Right lobe of liver (tissue), 6 donors: Measurements from ENCODE around the gene FREM3. TPM values are rescaled to one million over a fixed set of nuclear protein-coding genes. Genes with fewer than 3 reads are reported as not detected.
A peak's percentile ranks its signal among the peaks of the same experiment; 100 is the strongest.

Experiments
- ATAC-seq, 4 donors: fragments of 200-7000 bp; cut with Tn5 transposase; one replicate each; pipeline ENCODE4 v1.9.1; 2020; ENCODE audit warnings: mild to moderate bottlenecking in 4 of 4, moderate library complexity in 4 of 4
- DNase-seq, 3 donors: peaks; one replicate each; pipeline ENCODE4 v3.0.0-alpha.2; 2020
- H3K27ac ChIP-seq, 3 donors: fragments of 200-600 bp; one replicate each; pipeline ENCODE4 v1.8.0; 2022
- H3K27me3 ChIP-seq, 2 donors: fragments of 200-600 bp; one replicate each; pipeline ENCODE4 v1.8.0; 2022
- H3K36me3 ChIP-seq, 4 donors: fragments of 200-600 bp; sonication (generic) in 1 of 4; one replicate each; pipeline versions ENCODE4 v1.5.1 to v1.8.0; 2017 to 2022; ENCODE audit warnings: control low read depth in 1 of 4
- H3K4me1 ChIP-seq, 4 donors: fragments of 200-600 bp; sonication (generic) in 1 of 4; one replicate each; pipeline versions ENCODE4 v1.5.1 to v1.8.0; 2017 to 2022; ENCODE audit warnings: control low read depth in 1 of 4
- H3K4me3 ChIP-seq, 3 donors: fragments of 200-600 bp; one replicate each; pipeline ENCODE4 v1.8.0; 2022
- H3K9me3 ChIP-seq, 4 donors: fragments of 200-600 bp; sonication (generic) in 1 of 4; one replicate each; pipeline versions ENCODE4 v1.5.1 to v1.8.0; 2017 to 2022; ENCODE audit warnings: control low read depth in 1 of 4
- POLR2A ChIP-seq: fragments of 450-650 bp; IDR thresholded peaks from one replicate; pipeline ENCODE4 v1.6.1; 2017; ENCODE audit warnings: antibody characterized with exemption, mild to moderate bottlenecking
- WGBS: methylation state at CpG from one replicate; pipeline ENCODE4 v1.1.6; 2018; ENCODE audit warnings: low coverage, low lambda C conversion rate; ENCODE audit not compliant: insufficient coverage; ENCODE audit errors: missing lambda C conversion rate; 5-methylcytosine and 5-hydroxymethylcytosine counted together
- intact Hi-C, 2 donors: fragments of 100-400 bp; cut with DNase I; formaldehyde crosslinking; loops; one replicate each; pipeline versions ENCODE4 v1.11.2 to v1.14.1; 2022
- total RNA-seq, 6 experiments: library from RNA; depleted of rRNA in 2 of 6; stranded (reverse); fragments of >200 nt in 2 of 6; fragmentation: NEBNext Ultra II Directional in 3 of 6; extraction: Animal tissue kit (Norgen Biotek cat#: 25700) in 3 of 6; gene quantifications; one replicate each; pipeline versions ENCODE4 v1.1.0 to v1.2.4, GENCODE V29; 2016 to 2023
- TF ChIP-seq, protein P1 (sequence below), 4 donors: fragments of 200-600 bp in 3 of 4; fragments of 450-650 bp in 1 of 4; IDR thresholded peaks; one replicate each; pipeline versions ENCODE4 v1.5.1 to v1.8.0; 2016 to 2022; ENCODE audit warnings: antibody characterized with exemption in 4 of 4, mild to moderate bottlenecking in 2 of 4
- donor health status: DM: no; HTN: yes; CAD: no.
- donor health status: DM: no; HTN: no; CAD: no.
- donor health status: DM: no; HTN: no; CAD: no.
- donor health status: DM: no; HTN: yes; CAD: no.
- donor health status: DM: no; HTN: yes; CAD: no.

The FREM3 gene
- total RNA-seq, 6 experiments from 2014 or later = not detected

DNA sequence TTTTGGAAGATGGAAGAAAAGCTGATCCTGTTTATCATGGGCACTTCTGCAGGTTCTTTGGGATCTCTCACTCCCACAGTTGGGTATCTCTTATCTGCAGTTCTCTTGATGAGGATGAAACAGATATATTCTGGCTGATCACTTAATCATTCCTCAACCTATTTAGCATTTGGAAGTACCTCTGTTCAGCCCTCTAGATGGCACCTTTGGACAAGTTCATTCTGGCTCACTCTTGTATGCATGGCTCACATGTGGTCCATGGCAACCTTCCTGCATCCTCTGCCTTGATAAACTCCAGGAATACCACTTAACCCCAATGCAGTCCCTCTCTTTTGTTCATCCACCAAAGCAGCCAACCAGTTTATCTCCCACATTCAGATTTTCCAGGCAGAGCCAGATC is 112.8 kb downstream of the FREM3 start:
- Histone ChIP-seq H3K36me3 (no peaks in the 10 kb centered on the region), H3K4me3 (no peak overlapping the region), H3K27ac (no peak overlapping the region), H3K9me3 (peaks cover 0 to 7% (median 0%) of the 10 kb centered on the region in 4 donors), H3K27me3 (no peaks in the 10 kb centered on the region), H3K4me1 (no peaks in the 10 kb centered on the region)
- TF ChIP-seq POLR2A = no peak
- TF ChIP-seq, protein P1, sequence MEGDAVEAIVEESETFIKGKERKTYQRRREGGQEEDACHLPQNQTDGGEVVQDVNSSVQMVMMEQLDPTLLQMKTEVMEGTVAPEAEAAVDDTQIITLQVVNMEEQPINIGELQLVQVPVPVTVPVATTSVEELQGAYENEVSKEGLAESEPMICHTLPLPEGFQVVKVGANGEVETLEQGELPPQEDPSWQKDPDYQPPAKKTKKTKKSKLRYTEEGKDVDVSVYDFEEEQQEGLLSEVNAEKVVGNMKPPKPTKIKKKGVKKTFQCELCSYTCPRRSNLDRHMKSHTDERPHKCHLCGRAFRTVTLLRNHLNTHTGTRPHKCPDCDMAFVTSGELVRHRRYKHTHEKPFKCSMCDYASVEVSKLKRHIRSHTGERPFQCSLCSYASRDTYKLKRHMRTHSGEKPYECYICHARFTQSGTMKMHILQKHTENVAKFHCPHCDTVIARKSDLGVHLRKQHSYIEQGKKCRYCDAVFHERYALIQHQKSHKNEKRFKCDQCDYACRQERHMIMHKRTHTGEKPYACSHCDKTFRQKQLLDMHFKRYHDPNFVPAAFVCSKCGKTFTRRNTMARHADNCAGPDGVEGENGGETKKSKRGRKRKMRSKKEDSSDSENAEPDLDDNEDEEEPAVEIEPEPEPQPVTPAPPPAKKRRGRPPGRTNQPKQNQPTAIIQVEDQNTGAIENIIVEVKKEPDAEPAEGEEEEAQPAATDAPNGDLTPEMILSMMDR (IDR thresholded peaks at IDR 0.05) = no peak
- DNase-seq (no peak), ATAC-seq (peak in 2 of 4 donors; percentile 21 to 33)
- intact Hi-C loops = no loop called here

DNA sequence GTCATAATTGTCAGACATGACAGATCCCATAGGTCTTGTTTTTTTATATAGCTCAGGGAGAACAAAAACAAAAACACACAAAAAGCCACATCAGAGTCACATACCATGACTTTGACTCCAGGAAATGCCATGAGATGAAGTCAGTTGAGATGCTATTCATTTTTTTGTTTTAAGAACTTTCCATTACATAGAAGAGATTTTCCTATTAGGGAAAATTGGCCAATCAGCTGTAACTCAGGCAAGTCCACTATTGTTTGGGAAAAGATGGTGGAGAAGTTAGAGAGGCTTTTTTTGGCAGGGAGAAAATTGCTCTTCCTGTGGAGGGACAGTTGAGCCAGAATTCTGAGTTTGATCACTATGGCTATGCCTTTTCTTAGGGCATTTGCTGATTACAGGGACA is 114.4 kb downstream of the FREM3 start:
- ATAC-seq (no peak), DNase-seq (no peak)
- Histone ChIP-seq H3K36me3 (no peaks in the 10 kb centered on the region), H3K9me3 (peaks cover 0 to 7% (median 0%) of the 10 kb centered on the region in 4 donors), H3K4me1 (no peaks in the 10 kb centered on the region), H3K27me3 (no peaks in the 10 kb centered on the region), H3K27ac (no peak overlapping the region), H3K4me3 (no peak overlapping the region)
- TF ChIP-seq, protein P1 (IDR thresholded peaks at IDR 0.05) = no peak
- no peak for TF ChIP-seq POLR2A
- intact Hi-C loops = no loop called here

DNA sequence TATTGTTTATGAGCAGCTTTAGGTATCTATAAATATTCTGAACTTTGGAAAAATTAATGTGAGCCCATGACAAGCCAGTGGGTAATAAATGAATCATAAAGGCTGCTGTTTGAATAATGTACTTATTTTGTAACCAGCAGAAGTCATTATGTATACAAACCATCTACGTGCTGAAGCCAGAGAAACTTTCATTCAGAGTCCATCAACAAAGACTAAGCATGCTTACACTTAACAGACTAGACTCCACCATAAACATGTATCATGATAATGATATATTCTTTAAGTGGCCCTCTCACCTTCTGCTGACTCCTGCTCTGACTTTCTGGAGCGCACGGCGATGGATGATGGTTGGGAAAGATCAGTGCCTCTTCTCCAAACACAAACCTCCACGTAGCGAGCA is 114.9 kb downstream of the FREM3 start:
- no peak overlapping the region for H3K27ac ChIP-seq
- intact Hi-C loops = no loop called here
- 79% methylated on average over 6 of the region's 6 CpGs for WGBS

DNA sequence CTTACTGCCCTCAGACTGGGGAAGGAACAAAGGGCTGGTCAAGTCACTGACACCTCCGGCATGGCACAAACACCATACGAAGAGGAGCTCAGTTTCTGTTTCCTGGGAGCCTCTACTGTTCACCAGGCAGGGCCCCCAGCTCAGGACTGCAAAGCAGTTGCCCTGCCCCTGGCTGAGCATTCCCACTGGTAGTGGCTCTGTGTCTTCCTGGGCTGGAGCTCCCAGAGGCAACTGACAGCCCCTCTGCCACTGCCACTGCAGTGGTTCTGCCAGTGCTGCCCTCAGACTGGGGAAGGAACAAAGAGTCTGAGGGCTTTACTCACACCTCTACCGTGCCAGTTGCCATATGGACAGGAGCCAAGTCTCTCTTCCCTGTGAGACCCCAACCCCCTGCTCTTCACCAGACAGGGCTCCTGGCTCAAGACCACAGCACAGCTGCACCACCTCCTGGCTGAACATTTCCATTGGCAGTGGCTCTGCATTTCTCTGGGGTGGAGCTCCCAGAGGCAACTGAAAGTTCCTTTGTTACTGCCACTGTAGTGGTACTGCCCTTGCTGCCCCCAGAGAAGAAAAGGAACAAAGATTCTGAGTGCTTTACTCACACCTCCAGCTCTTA is 119.0 kb downstream of the FREM3 start:
- TF ChIP-seq, protein P1 (IDR thresholded peaks at IDR 0.05) = no peak
- TF ChIP-seq POLR2A = no peak
- Histone ChIP-seq H3K27ac (no peak overlapping the region), H3K27me3 (no peaks in the 10 kb centered on the region), H3K9me3 (peaks cover 0 to 7% (median 0%) of the 10 kb centered on the region in 4 donors), H3K4me1 (no peaks in the 10 kb centered on the region), H3K4me3 (no peak overlapping the region), H3K36me3 (no peaks in the 10 kb centered on the region)
- ATAC-seq (no peak), DNase-seq (no peak)
- WGBS = no CpG with 5 or more reads among the region's 3 CpGs
- intact Hi-C loops = no loop called here

More for the DNA sequence above, 114.9 kb downstream of the FREM3 start:
- H3K36me3 ChIP-seq = no peaks in the 10 kb centered on the region
- H3K4me3 ChIP-seq = no peak overlapping the region
- ATAC-seq (no peak), DNase-seq (no peak)
- no peaks in the 10 kb centered on the region for H3K4me1 ChIP-seq
- H3K27me3 ChIP-seq = no peaks in the 10 kb centered on the region
- no peak for TF ChIP-seq POLR2A
- TF ChIP-seq, protein P1 (IDR thresholded peaks at IDR 0.05) = no peak
- peaks cover 0 to 7% (median 0%) of the 10 kb centered on the region in 4 donors for H3K9me3 ChIP-seq

DNA sequence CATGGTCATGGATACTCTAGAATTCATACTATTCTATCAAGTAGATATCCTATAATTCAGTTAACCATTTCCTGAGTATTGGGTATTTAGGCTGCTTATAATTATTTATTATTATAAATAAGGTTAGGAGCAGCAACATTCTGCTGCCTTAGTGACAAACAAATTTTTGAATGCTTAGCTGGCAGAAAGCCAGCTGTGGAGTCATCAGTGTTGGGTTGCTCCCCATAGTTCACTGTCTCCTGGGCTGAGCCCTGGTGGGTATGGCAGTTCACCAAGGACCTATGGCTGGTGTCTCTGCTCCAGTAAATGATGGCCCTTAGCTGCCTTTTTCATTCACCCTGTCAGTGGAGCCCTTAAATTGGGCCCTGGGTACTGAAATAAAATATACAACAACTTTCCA is 125.1 kb downstream of the FREM3 start:
- no peak overlapping the region for H3K27ac ChIP-seq
- intact Hi-C loops = no loop called here
- ATAC-seq (no peak), DNase-seq (no peak)
- H3K27me3 ChIP-seq = no peaks in the 10 kb centered on the region
- H3K36me3 ChIP-seq = no peaks in the 10 kb centered on the region
- no peaks in the 10 kb centered on the region for H3K4me1 ChIP-seq
- no peak overlapping the region for H3K4me3 ChIP-seq
- H3K9me3 ChIP-seq = no peaks in the 10 kb centered on the region
- TF ChIP-seq, protein P1 (IDR thresholded peaks at IDR 0.05) = no peak
- no peak for TF ChIP-seq POLR2A
